AG09309 (cell line): ENCODE results near the gene AGR3.

ENCODE experiments used
- DNase-seq: peaks from one replicate; pipeline ENCODE4 v3.0.0-alpha.2; 2010; ENCODE audit warnings: low read depth
- H3K4me3 ChIP-seq: 2 replicates; pipeline ENCODE4 v1.5.1; 2011; ENCODE audit warnings: mild to moderate bottlenecking, low read depth, low read length, moderate library complexity; ENCODE audit not compliant: control insufficient read depth
- CTCF ChIP-seq: IDR thresholded peaks from 2 replicates; pipeline ENCODE4 v1.5.1; 2011; ENCODE audit warnings: mild to moderate bottlenecking, low read depth, low read length, inconsistent platforms; ENCODE audit not compliant: insufficient read depth, control insufficient read depth; ENCODE audit errors: missing control alignments

AGR3 gene

GRCh38 chr7:16915405-16915804 lies 33.6 kb upstream of the AGR3 start:
- no peak for TF ChIP-seq CTCF
- DNase-seq = peak; percentile 73
- no peak overlapping the region for H3K4me3 ChIP-seq

- TF ChIP-seq CTCF = no peak
- H3K4me3 ChIP-seq = no peak overlapping the region
- DNase-seq = no peak
These were observed 33.0 kb upstream of the AGR3 start for GRCh38 chr7:16914771-16915170.

GRCh38 chr7:16913643-16914042 lies 31.9 kb upstream of the AGR3 start:
- H3K4me3 ChIP-seq = no peak overlapping the region
- no peak for TF ChIP-seq CTCF
- DNase-seq = no peak

GRCh38 chr7:16912540-16912939 lies 30.8 kb upstream of the AGR3 start:
- TF ChIP-seq CTCF = no peak
- H3K4me3 ChIP-seq = no peak overlapping the region
- DNase-seq = no peak

GRCh38 chr7:16908561-16908960 lies 26.8 kb upstream of the AGR3 start:
- no peak for DNase-seq
- H3K4me3 ChIP-seq = no peak overlapping the region
- TF ChIP-seq CTCF = no peak

GRCh38 chr7:16905300-16906044 lies 23.7 kb upstream of the AGR3 start:
- TF ChIP-seq CTCF = no peak
- DNase-seq = no peak
- no peak overlapping the region for H3K4me3 ChIP-seq
